Fibroblast of upper back skin (primary cell): ENCODE measurements around the gene TEAD1.

ENCODE experiments used
- DNase-seq: peaks from one replicate; pipeline ENCODE4 v3.0.0-alpha.2; 2013

Gene TEAD1

GRCh38 chr11:12818333-12819015 is 144.3 kb downstream of the TEAD1 start:
- peak; percentile 85 for DNase-seq

GRCh38 chr11:12822392-12823022 is 148.3 kb downstream of the TEAD1 start:
- DNase-seq = no peak

GRCh38 chr11:12824281-12825041 is 150.2 kb downstream of the TEAD1 start:
- no peak for DNase-seq

GRCh38 chr11:12826441-12826840 is 152.2 kb downstream of the TEAD1 start:
- no peak for DNase-seq

- no peak for DNase-seq
Observed at GRCh38 chr11:12827369-12827768, 153.1 kb downstream of the TEAD1 start.

- DNase-seq = peak; percentile 72
Observed at GRCh38 chr11:12827929-12828812, 153.9 kb downstream of the TEAD1 start.

- no peak for DNase-seq
Observed at GRCh38 chr11:12829131-12829530, 154.9 kb downstream of the TEAD1 start.

- no peak for DNase-seq
Observed at GRCh38 chr11:12829540-12830314, 155.5 kb downstream of the TEAD1 start.

- no peak for DNase-seq
Observed at GRCh38 chr11:12831471-12832202, 157.4 kb downstream of the TEAD1 start.

GRCh38 chr11:12832480-12833224 is 158.4 kb downstream of the TEAD1 start:
- peak; percentile 45 for DNase-seq

- DNase-seq = no peak
Observed at GRCh38 chr11:12834166-12834565, 159.9 kb downstream of the TEAD1 start.

- no peak for DNase-seq
Observed at GRCh38 chr11:12834630-12835029, 160.4 kb downstream of the TEAD1 start.

- DNase-seq = no peak
Observed at GRCh38 chr11:12835286-12835685, 161.1 kb downstream of the TEAD1 start.

- no peak for DNase-seq
Observed at GRCh38 chr11:12838463-12839123, 164.4 kb downstream of the TEAD1 start.

- peak; percentile 51 for DNase-seq
Observed at GRCh38 chr11:12840871-12841660, 166.8 kb downstream of the TEAD1 start.

- peak; percentile 79 for DNase-seq
Observed at GRCh38 chr11:12841946-12842630, 167.9 kb downstream of the TEAD1 start.

- DNase-seq = peak; percentile 62
Observed at GRCh38 chr11:12842933-12843636, 168.9 kb downstream of the TEAD1 start.

GRCh38 chr11:12845163-12845562 is 170.9 kb downstream of the TEAD1 start:
- DNase-seq = peak; percentile 32
